Small intestine (tissue), 7 donors: Measurements from ENCODE around the gene FCGR2B. TPM values are rescaled to one million over a fixed set of nuclear protein-coding genes. Genes with fewer than 3 reads are reported as not detected.

ENCODE experiments used
- DNase-seq, 2 donors: peaks; one replicate each; pipeline versions ENCODE4 v3.0.0 to v3.0.0-alpha.2; 2013
- FAIRE-seq: peaks from 2 replicates; lab custom pipeline; 2012; peaks lifted over from hg19 to GRCh38; lab: Jason Lieb, UNC
- H3K27ac ChIP-seq, 3 donors: one replicate each; pipeline ENCODE4 v1.5.1; 2013; ENCODE audit warnings: low read length in 2 of 3, mild to moderate bottlenecking in 2 of 3, control low read depth in 1 of 3, inconsistent platforms in 1 of 3, low read depth in 1 of 3, moderate library complexity in 1 of 3
- H3K27me3 ChIP-seq, 3 donors: one replicate each; pipeline ENCODE4 v1.6.1; 2013; ENCODE audit warnings: low read length in 3 of 3, inconsistent platforms in 1 of 3; ENCODE audit not compliant: control insufficient read depth in 3 of 3, insufficient read depth in 3 of 3
- H3K36me3 ChIP-seq, 3 donors: one replicate each; pipeline ENCODE4 v1.6.1; 2013; ENCODE audit warnings: low read length in 3 of 3, inconsistent platforms in 1 of 3, low read depth in 1 of 3, mild to moderate bottlenecking in 1 of 3, moderate library complexity in 1 of 3; ENCODE audit not compliant: control insufficient read depth in 3 of 3, insufficient read depth in 2 of 3
- H3K4me1 ChIP-seq, 3 donors: one replicate each; pipeline ENCODE4 v1.6.1; 2013; ENCODE audit warnings: low read length in 2 of 3, inconsistent platforms in 1 of 3, low read depth in 1 of 3, mild to moderate bottlenecking in 1 of 3, moderate library complexity in 1 of 3; ENCODE audit not compliant: control insufficient read depth in 3 of 3, insufficient read depth in 2 of 3
- H3K4me3 ChIP-seq, 3 donors: one replicate each; pipeline ENCODE4 v1.5.1; 2013; ENCODE audit warnings: low read length in 3 of 3, control low read depth in 1 of 3, inconsistent platforms in 1 of 3, low read depth in 1 of 3, mild to moderate bottlenecking in 1 of 3, moderate library complexity in 1 of 3
- H3K9me3 ChIP-seq, 2 donors: one replicate each; pipeline ENCODE4 v1.6.1; 2013; ENCODE audit warnings: low read depth in 1 of 2, low read length in 1 of 2; ENCODE audit not compliant: control insufficient read depth in 2 of 2, insufficient read depth in 1 of 2
- WGBS, 3 donors: extraction: QIAGEN DNeasy Blood & Tissue Kit; methylation state at CpG; one replicate each; pipeline ENCODE4 v1.1.7; 2013; 5-methylcytosine and 5-hydroxymethylcytosine counted together
- polyA plus RNA-seq, 4 donors: library from polyadenylated mRNA; stranded (reverse) in 3 of 4; unstranded in 1 of 4; fragments of 200-250 nt in 3 of 4; fragments of 120-200 nt in 1 of 4; gene quantifications; one replicate each; pipeline versions ENCODE4 v1.2.1 to v1.2.3, GENCODE V29; 2013
- donor health status: healthy with polysubstance abuse.
- donor health status: control.
- donor health status: control.
- donor health status: Bipolar disorder and iron deficiency.
- donor health status: healthy.

Gene FCGR2B
- polyA plus RNA-seq, 4 donors, result 0.07 to 12.3 (median 0.54) TPM; not detected in 1

DNA sequence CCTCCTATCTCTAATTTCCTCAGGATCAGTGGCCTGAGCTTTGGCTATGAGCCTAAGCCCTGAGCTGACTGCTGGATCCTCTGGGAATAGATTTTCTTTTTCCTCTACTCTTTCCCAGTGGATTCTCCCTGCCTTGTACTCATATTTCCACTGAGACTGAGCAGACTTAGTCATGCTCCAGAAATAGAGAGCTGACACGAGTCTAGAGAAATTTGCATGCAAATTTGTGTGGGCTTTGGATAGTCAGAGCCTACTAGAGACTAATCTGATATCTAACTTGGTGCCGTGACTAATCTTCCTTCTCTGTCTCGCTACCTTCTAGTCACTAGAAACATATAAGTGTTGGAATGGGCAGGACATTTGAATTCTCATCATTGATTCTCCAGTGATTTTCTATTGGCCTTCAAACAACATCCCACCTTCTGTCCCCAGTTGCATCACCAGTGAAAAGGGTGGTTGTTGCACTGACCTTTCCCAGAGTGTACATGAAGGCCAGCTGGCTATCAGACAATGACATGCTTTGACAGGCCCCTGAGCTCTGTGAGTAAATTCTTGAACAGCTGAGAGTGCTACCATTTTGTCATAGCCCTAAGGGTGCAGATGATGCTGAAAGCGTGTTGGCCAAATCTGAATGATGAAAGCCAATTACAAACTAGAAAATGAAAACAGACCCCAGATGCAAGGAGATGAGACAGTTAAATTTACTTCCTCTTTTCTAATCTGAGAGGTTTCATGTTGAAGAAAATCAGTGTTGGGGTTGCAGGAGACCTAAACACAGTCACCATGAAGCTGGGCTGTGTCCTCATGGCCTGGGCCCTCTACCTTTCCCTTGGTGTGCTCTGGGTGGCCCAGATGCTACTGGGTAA lies 43.8 kb downstream of the FCGR2B start, which contains the start of gene FCRLA:
Gene FCRLA, plus strand, starts transcription at position 748 of the 866 bp plus-strand sequence. Its CDS starts 36 bp downstream, at position 784.
- Histone ChIP-seq H3K4me3 (no peak within 1 kb of the TSS), H3K27me3 (peaks cover 0 to 2% (median 0%) of the 10 kb centered on the region in 3 donors), H3K27ac (no peak within 1 kb of the TSS), H3K36me3 (no peaks in the 10 kb centered on the region), H3K9me3 (no peaks in the 10 kb centered on the region), H3K4me1 (no peaks in the 10 kb centered on the region)
- FAIRE-seq (no peak), DNase-seq (no peak)
- 49 to 61% (median 56%) methylated on average over 4 of the region's 4 CpGs for WGBS, 3 donors

DNA sequence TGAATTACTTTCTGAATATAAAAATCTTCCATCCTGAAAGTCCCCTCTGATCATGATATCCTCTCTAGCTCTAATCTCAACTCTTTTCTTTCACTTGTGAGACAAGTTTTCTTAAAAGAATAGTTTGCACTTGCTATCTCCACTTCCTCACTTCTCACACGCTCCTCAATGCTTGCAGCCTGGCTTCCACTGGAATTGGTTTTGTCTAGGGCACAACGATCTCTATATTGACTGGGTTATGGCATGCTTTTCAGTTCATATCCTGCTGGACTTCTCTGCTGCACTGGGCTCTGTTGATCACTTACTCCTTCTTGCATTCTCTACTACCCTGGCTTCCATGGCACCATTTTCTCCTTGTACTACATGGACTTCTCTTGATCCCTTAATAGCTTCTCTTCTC lies 44.6 kb downstream of the FCGR2B start:
- DNase-seq, result no peak
- Histone ChIP-seq H3K36me3 (no peaks in the 10 kb centered on the region), H3K4me3 (no peak overlapping the region), H3K9me3 (no peaks in the 10 kb centered on the region), H3K4me1 (no peaks in the 10 kb centered on the region), H3K27ac (no peak overlapping the region), H3K27me3 (peaks cover 0 to 7% (median 0%) of the 10 kb centered on the region in 3 donors)
- 81 to 86% (median 82%) methylated on average over 2 of the region's 2 CpGs for WGBS, 3 donors
- FAIRE-seq, result no peak

DNA sequence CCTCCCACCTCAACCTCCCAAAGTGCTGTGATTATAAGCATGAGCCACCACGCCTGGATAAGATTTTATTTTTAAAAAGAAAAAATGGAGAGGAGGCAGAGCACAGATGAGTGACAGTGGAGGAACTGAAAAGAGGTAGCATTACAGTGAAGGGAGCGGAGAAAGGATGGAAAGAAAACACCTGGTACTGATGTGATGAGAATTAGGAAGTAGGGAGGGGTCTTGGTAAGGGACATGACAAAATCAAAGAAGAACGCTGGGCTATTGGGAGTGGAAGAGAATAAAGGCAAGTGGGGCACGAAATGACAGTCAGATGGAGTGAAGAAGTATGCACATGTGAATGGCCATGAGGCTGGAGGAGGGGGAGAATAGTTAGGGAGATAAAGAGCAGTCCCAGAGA lies 46.4 kb downstream of the FCGR2B start:
- Histone ChIP-seq H3K4me3 (no peak overlapping the region), H3K4me1 (no peaks in the 10 kb centered on the region), H3K27ac (no peak overlapping the region), H3K27me3 (peaks cover 0 to 11% (median 0%) of the 10 kb centered on the region in 3 donors), H3K36me3 (no peaks in the 10 kb centered on the region), H3K9me3 (no peaks in the 10 kb centered on the region)
- no peak for FAIRE-seq
- no peak for DNase-seq
- WGBS, 3 donors, result 67 to 78% (median 68%) methylated on average over 4 of the region's 4 CpGs

DNA sequence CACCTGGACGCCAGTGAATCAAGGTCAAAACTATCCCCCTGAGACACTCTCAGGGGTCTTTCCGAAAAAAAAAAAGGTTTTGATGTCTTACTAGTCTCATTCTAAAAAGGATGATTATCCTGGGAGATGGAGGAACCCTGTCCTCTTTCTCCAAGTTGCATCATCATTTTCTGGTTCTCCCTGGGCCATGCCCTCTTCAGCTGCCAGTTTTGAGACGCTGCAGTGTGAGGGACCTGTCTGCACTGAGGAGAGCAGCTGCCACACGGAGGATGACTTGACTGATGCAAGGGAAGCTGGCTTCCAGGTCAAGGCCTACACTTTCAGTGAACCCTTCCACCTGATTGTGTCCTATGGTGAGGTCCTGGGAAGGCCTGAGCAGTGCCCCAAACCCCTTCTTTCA lies 47.6 kb downstream of the FCGR2B start:
- H3K36me3 ChIP-seq, result no peaks in the 10 kb centered on the region
- no peak overlapping the region for H3K4me3 ChIP-seq
- no peak for FAIRE-seq
- no peaks in the 10 kb centered on the region for H3K9me3 ChIP-seq
- H3K27me3 ChIP-seq, result peaks cover 0 to 11% (median 0%) of the 10 kb centered on the region in 3 donors
- H3K27ac ChIP-seq, result no peak overlapping the region
- 65 to 79% (median 75%) methylated on average over 4 of the region's 4 CpGs for whole genome bisulfite sequencing, 3 donors
- no peaks in the 10 kb centered on the region for H3K4me1 ChIP-seq
- no peak for DNase-seq

DNA sequence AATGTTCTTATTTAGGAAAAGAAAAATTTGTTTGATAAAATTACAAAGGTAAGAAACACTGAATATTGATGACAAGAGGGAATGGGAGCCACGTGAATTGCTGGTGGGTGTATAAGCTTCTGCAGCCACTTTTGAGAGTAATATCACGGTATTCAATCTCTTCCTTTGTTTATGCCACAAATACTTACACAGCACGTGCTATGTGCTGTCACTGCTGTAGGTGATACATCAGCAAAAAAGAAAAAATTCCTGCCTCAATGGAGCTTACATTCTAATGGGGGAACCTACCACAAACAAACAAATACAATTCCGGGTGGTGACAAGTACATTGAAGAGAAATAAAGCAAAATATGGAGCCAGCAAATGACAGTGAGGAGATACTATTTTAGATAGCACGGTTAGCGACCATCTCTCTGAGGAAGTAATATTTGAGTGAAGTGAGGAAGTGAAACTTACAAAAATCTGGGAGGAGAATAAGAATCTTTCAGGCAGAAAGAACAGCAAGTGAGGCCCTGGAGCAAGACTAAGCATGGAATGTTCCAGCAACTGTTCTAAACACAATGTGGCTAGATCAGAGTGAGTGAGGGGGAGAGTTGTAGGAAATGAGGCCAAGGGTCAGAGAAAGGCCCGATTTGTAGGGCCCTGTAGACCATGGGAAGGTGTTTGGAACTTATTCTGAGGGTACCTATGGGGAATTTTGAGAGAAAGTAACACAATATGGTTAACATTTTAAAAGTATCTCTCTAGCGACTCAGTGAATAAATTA lies 55.8 kb downstream of the FCGR2B start:
- Histone ChIP-seq H3K27me3 (peaks cover 0 to 28% (median 2%) of the 10 kb centered on the region in 3 donors), H3K36me3 (no peaks in the 10 kb centered on the region), H3K9me3 (no peaks in the 10 kb centered on the region), H3K4me1 (no peaks in the 10 kb centered on the region), H3K27ac (no peak overlapping the region), H3K4me3 (no peak overlapping the region)
- FAIRE-seq, result no peak
- no peak for DNase-seq
- WGBS, 3 donors, result 62 to 69% (median 68%) methylated on average over 8 of the region's 8 CpGs

DNA sequence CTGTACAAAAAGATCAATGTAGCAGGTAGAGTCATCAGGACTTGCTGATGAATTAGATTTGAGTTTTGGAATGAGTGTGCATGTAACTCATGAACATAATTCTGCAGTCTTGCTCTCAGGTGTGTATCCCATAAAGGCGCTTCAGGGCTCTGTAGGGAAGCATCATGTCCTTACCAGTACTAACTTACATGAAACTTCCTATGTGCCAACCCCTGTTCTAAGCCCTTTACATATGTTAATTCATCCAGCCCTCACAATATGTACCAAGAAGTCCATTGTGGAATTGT lies 56.3 kb downstream of the FCGR2B start:
- no peaks in the 10 kb centered on the region for H3K9me3 ChIP-seq
- peaks cover 0 to 28% (median 2%) of the 10 kb centered on the region in 3 donors for H3K27me3 ChIP-seq
- no peak overlapping the region for H3K4me3 ChIP-seq
- no peak for FAIRE-seq
- H3K36me3 ChIP-seq, result no peaks in the 10 kb centered on the region
- H3K27ac ChIP-seq, result no peak overlapping the region
- DNase-seq, result no peak
- 88 to 92% (median 90%) methylated on average over 1 of the region's 1 CpG for WGBS, 3 donors
- no peaks in the 10 kb centered on the region for H3K4me1 ChIP-seq

DNA sequence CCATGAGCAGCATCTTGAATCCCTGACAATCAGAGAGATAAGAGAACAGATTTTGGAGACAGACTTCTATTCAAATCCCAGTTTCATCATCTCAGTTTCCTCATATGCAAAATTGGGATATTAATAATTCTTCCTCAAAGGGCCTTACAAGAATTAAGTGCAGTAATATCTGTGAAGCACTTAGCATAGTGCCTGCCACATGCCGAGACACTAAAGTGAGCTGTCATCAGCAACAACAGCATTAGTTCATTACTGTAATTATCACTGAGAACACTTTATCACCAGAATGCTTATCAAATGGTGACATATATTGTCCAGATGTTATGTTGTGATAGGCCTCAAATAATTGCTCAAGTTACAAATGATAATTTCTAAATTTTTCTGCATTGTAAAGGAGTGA lies 57.5 kb downstream of the FCGR2B start:
- no peak overlapping the region for H3K27ac ChIP-seq
- H3K36me3 ChIP-seq, result no peaks in the 10 kb centered on the region
- DNase-seq (no peak), FAIRE-seq (no peak)
- H3K4me3 ChIP-seq, result no peak overlapping the region
- H3K4me1 ChIP-seq, result peaks cover 0 to under 1% (median 0%) of the 10 kb centered on the region in 3 donors
- H3K9me3 ChIP-seq, result no peaks in the 10 kb centered on the region
- 70 to 83% (median 75%) methylated on average over 1 of the region's 1 CpG for WGBS, 3 donors
- H3K27me3 ChIP-seq, result peaks cover 0 to 35% (median 2%) of the 10 kb centered on the region in 3 donors

DNA sequence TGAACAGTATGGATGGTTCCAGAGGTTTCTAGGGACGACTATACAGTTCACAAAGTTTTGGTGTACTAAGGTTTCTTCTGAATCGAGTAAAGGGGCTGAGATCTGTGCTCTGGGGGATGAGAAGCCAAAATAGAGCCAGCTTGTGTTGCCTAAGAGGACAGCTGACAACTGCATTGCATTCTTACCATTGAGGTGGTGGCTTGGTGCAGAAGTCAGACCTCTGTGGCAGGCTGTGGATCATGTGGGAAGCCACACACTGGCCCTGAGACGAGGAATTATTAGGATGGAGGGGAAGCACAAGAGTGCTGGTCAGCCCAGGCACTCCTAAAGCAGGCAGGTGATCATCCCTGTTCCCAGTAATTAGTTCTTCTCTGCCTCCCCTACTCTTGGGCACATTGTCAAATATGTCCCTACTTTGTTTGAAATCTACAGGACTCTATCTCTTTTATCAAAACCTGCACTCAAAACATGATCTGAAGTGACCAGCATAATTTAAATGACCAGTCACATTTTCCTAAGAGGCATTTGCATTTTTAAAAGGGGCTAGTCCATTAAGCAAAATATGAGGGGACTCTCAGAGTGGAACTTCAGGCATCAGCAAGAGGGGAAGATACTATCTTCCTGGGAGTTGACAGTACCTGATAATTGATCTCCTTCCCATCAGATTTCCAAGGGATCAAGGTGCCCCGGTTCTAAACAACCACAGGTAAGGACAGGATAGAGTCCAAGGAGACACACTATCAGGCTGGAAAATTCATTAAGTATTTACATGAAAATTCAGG lies 58.2 kb downstream of the FCGR2B start, which contains the start of gene FCRLB:
Gene FCRLB, plus strand, starts transcription at position 589 of the 782 bp plus-strand sequence. CDS start 1,129 bp downstream, outside the sequence.
- Histone ChIP-seq H3K27me3 (peaks cover 0 to 39% (median 2%) of the 10 kb centered on the region in 3 donors), H3K9me3 (no peaks in the 10 kb centered on the region)
- FAIRE-seq, result no peak

More for the DNA sequence above, 58.2 kb downstream of the FCGR2B start, which contains the start of gene FCRLB:
- Histone ChIP-seq H3K4me1 (peaks cover 0 to 6% (median 0%) of the 10 kb centered on the region in 3 donors), H3K27ac (no peak within 1 kb of the TSS), H3K4me3 (no peak within 1 kb of the TSS), H3K36me3 (no peaks in the 10 kb centered on the region)
- DNase-seq, result no peak
- 35 to 38% (median 35%) methylated on average over 3 to 4 of the region's 4 CpGs for WGBS, 3 donors
